CD4-positive, alpha-beta T cell treated with Interleukin-21 for 1 hour (primary cell): ENCODE data around the gene OMP.

Experiments used
- DNase-seq: peaks from one replicate; pipeline ENCODE4 v3.0.0-alpha.2; 2020

The OMP gene

DNA sequence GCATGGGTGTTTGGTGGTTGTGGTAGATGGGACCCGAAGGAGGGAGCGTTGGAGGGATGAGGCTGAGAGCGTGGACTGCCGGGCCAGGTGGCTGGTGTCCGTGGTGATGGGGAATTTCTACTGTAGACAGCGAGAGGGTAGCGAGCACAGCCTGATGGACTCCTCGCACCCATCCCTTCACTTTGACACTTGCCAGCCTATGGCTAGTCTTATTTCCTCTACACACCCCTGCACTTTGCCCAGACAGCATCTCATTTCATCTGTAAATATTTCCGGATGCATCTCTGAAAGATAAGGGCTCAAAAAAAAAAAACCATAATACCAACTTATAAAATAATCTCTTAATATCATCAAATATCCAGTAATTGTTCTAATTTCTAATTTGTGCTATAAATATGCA is 5.8 kb downstream of the OMP start:
- no peak for DNase-seq

DNA sequence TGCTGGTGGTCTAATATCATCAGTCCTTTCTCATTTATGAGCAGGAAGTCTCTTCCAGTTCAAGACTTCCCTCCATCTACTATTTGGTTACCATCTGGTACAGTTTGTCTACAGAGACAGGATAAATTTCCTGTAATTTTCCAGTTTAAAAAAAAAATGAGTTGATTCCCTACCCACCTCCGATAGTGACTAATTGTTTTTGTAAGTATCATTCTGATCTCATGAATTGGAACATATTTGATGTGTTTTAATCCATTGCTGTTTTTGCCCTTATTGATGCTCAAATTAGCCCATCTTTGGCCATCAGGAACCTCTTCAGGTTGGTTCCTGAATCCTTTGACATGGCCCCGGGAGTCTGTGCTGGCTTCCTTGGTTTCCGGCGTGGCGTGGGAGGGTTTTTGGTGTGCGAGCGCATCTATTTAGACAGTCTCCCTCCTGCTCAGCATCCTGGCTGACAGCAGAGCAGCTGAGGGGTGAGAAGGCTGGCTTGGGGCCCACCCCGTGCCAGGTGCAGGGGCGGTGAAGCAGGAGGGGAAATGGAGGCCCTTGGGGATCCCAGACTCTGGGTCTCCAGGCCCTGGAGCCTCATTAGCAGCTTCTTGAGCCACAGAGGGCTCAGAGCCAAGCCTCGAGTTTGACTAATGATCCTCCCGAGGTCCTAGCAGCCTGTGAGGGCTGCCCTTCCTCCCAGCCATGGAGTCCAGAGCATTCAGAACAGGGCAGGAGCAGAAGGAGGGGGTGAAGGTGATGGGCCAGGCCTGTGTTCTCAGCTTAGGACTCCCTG is 6.8 kb downstream of the OMP start:
- no peak for DNase-seq

DNA sequence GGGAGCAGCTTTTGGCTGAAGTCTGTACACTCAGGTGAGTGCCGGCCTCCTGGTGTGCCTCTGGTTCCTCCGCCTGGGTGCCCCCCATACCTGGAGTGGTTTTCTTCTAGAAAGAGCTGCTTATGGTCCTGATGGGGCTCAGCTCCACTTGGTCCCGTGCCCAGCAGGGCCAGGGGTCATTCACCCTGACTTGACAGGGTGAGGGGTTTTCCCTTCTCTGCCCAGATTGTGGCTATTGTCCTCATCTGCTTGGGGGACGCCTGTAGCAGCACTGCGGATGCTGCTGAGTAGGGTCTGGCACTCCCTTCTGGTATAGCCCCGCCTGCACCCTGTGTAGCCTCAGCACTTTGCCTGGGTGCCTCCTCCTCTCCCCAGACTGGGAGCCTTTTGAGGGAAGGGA is 8.2 kb downstream of the OMP start:
- no peak for DNase-seq

DNA sequence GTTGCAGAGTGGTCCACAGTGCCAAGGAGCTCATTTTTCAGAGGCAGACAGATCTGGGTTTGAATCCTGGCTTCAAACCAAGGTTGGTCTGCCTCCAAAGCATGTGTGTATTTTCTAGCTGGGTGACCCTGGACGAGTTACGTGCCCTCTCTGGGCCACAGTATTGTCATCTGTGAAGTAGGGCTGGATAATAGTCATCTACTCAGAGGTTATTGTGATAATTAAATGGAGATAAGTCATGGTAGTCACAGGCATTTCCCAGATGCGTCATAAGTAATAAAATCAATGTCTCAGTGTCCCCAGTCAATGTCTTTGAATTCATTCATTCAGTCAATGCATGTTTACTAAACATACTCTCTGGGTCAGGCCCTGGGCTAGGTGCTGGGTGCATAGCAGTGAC is 8.6 kb downstream of the OMP start:
- no peak for DNase-seq

DNA sequence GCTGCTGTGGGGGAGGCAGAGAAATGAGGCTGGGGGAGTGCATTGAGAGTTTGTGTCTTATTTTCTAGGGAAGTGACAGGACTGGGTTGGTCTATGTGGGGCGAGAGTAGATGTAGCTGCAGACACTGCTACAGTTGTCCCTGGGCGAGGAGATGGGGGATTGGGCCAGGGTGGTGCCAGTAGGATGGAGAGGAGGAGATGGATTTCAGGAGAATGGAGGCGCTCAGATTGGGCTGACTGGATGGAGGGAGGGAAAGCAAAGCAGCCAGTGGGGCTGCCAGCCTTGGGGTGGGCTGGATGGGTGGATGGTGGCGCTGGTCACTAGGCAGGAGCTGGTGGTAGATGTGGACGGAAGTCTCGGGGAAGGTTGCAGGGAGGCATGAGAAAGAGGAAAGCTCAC is 9.3 kb downstream of the OMP start:
- DNase-seq, result no peak

DNA sequence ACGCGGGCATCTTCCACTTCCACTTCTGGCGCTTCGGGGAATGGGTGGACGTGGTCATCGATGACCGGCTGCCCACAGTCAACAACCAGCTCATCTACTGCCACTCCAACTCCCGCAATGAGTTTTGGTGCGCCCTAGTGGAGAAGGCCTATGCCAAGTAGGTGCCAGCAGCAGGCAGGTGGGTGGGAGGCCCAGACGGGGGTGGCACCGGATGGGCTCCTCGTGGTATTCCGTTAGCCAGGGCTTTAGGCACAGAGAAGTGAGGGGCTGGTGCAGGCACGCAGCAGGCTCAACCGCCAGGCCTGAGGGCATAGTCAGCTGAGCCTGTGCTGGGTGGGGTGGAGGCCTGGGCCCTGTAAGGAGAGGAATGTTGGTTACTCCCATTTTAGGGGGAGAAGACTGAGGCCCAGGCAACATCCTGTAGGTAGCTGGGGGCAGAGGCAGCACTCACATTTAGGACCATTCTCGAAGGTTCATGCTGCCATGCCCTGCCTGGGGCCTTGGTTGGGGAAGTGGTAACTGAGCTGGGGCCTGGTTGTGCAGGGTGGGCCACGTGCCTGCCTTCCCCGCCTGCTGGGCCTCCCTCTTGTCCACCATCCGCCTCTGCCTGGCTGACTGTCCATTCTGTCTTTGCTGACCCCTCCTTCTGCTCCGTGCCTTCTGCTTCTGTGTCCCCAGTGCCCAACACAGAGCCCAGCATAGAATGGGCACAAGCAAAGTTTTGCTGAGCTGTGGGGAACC is 10.2 kb downstream of the OMP start:
- DNase-seq, result no peak

DNA sequence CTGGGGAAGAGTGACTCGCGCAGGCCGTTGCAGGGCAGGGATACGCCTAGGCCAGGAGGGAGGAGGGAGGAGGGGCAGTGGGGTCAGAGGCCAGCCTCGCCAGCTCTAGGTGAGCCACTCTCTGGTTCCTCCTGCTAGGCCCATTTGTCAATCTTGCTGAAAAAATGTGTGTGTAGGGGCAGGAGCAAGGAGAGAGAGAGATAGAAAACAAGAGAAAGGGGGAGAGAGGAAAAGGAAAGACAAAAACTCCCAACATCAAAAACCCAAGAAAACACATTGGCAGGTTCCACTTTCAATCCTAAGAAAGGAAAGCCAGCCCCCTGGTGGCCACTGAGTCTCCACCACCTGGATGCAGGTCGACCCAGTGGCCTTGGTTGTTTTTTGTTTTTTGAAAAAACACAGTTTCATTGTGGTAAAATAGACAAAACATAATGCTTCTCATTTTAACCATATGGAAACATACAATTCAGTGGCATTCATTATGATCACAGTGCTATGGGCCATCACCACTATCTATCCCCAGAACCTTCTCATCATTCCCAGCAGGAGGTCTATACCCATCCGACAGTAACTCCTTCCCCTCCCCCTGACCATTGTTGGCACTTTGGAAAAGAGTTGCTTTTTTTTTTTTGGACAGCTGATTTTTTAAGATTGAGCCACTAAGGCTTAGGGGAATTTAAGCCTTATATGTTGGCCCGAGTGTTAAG is 10.9 kb downstream of the OMP start:
- DNase-seq, result peak; percentile 6

DNA sequence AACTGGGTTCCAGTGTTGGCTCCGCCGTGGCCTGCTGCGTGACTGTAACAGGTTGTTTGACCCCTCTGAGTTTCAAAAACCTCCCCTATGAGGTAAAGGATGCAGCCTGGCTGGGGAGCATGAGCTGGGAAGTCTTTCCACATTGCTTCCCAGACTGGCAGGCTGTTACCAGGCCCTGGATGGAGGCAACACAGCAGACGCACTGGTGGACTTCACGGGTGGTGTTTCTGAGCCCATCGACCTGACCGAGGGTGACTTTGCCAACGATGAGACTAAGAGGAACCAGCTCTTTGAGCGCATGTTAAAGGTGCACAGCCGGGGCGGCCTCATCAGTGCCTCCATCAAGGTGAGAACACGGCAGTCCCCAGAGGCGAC is 11.4 kb downstream of the OMP start:
- DNase-seq, result no peak

DNA sequence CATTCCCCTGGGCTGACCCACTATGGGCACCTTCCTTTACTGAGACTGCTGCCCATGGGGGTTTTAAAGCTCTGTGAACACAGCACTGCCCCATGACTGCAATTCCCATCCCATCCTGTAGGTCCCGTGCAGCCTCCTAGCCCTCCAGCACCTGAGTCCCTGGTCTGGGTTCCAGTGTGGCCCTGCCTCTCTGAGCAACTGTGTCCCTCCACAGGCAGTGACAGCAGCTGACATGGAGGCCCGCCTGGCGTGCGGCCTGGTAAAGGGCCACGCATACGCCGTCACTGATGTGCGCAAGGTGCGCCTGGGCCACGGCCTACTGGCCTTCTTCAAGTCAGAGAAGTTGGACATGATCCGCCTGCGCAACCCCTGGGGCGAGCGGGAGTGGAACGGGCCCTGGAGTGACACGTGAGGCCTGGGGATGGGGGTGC is 12.6 kb downstream of the OMP start:
- no peak for DNase-seq

DNA sequence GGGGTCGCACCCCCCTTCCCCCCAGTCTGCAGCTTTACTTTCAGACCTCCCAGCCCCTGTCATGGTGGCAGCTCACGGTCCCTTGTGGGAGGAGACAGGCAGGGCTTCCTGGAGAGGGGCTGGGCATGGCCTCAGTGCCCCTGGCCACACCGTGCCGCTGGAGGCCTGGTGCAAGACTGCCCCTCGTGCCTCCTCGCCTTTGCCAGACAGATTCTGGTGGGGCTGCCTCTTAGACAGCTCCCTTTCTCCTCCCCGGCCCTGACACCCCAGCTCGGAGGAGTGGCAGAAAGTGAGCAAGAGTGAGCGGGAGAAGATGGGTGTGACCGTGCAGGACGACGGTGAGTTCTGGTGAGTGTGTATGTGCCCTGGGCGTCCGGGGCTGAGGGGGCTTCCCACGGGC is 13.3 kb downstream of the OMP start:
- no peak for DNase-seq

DNA sequence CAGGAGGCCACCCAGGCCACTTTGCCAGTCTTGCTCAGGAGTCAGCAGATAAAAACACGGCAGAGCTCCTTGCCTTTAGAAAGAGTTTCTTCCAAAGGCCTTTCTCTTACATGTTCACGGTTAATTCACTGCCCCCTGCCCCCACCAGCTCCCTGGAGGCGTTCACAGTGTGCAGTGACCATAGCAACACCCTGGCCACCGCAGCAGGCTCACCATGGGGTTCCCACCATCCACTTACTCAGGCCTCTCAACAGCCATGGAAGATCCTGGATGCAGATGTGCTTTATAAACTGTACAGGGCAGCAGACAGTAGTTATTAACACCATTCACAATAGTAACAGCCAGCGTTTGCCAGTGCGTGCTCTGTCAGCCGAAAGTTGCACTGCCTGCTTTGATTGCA is 14.9 kb downstream of the OMP start:
- DNase-seq, result no peak

DNA sequence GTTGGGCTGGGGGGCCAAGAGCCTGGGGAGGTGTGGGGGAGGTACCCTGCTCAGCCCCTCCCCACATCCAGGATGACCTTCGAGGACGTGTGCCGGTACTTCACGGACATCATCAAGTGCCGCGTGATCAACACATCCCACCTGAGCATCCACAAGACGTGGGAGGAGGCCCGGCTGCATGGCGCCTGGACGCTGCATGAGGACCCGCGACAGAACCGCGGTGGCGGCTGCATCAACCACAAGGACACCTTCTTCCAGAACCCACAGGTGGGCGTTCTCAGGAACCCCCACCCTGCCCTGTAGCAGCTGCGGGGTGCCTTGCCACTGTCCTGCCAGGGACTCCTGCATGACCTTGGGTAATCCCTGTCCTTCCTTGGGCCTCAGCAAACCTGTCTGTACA is 15.4 kb downstream of the OMP start:
- DNase-seq, result no peak

DNA sequence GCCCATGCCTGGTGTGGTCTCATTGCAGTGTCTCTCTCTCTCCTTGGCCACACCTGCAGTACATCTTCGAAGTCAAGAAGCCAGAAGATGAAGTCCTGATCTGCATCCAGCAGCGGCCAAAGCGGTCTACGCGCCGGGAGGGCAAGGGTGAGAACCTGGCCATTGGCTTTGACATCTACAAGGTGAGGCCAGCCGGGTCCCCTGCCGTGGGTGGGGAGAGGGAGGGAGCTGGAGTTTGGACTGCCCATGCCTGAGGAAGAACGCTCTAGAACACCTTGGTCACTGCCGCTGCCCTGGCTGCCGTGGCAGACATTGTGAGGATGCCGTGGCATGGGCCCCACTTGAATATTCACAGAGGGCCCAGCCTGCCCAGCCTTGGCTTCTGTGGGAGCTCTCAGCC is 16.3 kb downstream of the OMP start:
- DNase-seq, result no peak

DNA sequence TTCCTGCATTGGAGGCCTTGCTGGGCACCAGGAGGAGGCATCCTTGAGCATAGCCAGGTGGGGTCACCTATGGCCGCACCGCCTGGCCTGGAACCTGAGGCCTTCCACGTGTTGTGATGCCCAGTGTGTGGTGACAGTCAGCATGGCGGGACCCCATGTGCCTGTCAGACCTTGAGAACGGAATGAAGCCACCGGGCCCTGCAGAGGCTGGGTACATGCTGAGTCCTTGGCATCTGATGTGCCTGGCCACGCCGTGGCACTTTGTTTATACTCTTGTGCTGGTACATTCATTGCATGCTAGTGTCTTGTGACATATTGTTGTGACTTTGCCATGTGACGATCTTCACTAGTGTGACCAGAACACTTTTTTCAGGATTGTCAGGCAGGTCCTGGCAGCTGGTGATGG is 16.9 kb downstream of the OMP start:
- no peak for DNase-seq

DNA sequence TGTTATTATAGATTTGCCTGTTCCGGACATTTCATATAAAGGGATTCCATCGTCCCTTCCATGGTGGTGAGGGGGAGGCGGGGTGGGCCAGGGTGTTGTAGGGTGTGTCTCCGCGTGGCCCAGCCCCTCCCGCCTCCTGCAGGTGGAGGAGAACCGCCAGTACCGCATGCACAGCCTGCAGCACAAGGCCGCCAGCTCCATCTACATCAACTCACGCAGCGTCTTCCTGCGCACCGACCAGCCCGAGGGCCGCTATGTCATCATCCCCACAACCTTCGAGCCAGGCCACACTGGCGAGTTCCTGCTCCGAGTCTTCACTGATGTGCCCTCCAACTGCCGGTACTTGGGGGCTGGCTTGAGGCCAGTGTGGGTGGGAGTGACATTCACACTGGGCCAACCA is 17.9 kb downstream of the OMP start:
- no peak for DNase-seq

DNA sequence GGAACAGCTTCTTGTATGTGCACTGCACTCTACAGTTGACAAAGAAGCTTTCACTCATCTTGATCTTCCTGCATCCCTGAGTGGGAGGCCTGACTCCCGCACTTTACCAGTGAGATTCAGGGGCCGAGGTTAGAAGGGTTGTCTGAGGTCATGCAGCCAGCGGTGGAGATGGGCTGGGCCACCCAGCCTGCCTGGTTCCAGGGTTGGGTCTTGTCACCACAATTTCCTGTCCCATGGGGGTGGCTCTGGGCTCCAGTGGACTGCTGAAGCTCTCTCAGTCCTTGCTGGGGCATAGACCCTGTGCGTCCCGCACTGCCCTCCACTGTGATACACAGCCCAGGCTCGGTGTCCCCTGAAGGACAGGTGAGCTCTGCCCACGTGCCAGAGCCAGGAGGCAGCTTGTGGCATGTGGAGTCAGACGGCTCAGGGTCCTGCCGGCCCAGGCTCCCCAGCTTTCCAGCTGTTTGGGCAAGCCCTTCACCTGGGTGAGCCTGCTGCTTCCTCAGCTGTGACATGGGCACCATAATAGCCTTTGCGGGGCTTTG is 18.5 kb downstream of the OMP start:
- no peak for DNase-seq

DNA sequence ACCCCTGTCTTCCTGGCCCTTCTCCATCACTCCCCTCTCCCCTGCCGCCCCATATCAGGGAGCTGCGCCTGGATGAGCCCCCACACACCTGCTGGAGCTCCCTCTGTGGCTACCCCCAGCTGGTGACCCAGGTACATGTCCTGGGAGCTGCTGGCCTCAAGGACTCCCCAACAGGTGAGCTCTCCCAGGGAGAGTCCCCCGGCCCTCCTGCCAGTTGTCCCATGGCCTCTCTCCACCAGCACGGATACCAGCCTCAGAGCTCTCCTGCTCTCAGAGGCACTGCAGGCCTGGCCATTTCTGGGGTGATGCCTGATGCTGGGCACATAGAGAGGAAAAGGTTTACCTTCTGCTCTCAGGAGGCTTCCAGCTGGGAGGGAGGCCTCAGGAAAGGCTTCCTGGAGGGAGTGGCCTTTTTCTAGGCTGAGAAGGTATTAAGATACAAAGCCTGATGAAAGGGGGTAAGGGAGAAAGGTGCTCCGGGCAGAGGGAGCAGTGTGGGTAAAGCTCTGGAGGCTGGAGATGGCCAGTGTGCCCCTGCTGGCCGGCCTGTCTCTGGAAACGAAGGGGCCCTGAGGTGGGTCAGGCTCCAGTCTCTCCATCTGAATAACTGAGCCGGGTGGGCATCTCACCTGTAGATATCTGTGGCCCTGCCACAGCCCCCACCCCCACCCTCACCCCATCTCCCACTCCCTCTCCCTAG is 19.4 kb downstream of the OMP start:
- DNase-seq, result no peak

DNA sequence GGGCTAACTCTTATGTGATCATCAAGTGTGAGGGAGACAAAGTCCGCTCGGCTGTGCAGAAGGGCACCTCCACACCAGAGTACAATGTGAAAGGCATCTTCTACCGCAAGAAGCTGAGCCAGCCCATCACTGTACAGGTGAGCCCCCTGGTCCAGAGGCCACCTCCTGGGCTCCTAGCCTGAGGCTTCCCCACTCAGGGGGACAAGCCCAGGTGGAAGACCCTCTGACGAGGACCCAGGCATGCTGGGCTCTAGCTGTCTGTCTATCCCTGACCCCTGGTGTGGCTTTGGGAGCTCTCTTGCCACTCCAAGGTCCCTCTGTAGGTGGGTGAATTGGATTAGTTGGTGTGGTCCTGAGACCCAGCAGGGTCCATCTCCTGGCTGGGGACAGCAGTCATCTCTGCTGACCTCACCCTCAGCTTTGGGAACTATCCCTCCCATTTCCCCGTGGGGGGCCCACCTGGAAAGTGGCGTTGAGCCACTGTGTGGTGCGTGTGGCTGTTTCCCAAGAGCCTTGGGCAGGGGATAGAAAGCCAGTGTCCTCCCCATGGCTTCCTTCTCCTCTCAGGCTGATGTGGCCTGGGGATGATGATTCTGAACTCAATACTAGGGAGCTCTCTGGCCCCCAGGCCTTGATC is 20.1 kb downstream of the OMP start:
- DNase-seq, result no peak

DNA sequence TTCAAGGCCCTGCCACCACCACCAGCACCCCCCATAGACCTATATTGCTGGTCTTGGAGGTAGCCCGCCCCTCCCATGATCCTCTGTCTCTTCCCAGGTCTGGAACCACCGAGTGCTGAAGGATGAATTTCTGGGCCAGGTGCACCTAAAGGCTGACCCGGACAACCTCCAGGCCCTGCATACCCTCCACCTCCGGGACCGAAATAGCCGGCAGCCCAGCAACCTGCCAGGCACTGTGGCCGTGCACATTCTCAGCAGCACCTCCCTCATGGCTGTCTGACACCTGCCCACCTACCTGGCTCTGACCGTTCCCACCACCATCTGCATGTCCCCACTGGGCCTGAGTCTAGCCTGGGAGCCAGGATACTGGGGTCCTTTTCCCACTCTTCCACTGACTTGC is 21.0 kb downstream of the OMP start:
- no peak for DNase-seq

DNA sequence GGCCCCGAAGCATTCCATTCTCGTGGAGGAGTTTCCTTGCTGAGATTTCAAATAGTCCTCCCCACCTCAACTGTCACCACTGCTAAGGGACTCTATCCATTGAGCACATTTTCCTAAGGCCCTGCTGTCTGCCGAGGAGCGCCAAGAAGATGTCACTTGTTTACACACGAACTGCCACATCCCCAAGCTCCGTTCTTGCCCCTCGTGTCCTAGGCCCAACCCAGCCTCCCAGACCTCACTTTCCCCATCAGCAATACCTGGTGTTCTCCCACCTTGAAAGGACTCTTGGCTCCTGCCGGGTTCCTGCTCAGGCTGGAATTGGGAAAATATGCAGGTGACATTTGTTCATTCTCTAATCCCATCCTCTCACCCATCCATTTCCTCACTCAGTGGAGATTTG is 21.4 kb downstream of the OMP start:
- no peak for DNase-seq

DNA sequence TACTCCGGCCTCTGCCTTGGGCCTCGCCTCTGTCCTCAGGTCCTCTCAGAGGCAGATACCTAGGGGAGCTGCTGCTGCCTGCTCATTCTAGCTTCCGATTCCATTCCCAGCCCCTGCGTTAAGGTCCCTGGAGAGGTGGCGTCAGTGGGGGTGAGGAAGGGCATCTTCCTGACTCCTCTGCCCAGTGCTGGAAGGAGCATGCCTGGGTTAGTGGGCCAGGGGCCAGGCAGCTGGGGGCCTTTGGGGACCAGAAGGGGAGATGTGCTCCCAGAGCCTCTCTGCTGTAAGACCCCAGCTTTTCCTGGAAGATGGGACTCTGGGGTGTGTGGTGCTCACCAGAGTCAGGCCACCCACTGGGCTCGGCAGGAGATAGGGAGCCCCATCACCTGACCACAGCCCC is 21.8 kb downstream of the OMP start:
- no peak for DNase-seq

DNA sequence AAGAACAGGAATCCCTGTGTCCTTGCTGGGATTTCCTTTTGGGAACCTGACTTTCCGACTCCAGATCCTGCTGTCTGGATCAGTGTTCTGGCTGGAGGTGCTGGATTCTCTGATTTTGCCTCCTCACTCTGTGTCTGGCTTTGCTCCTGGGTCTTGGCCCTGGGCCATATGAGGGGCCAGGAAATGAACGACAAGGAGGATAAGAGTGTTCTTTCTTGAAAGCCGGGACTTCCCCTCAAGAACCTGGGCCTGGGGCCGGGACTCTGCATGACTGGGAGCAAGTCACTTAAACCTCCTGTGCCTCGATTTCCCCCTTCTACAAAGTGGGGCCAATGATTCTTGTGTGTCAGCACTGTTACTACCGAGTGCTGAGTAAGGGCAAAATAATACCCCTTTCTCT is 22.6 kb downstream of the OMP start:
- DNase-seq, result no peak

DNA sequence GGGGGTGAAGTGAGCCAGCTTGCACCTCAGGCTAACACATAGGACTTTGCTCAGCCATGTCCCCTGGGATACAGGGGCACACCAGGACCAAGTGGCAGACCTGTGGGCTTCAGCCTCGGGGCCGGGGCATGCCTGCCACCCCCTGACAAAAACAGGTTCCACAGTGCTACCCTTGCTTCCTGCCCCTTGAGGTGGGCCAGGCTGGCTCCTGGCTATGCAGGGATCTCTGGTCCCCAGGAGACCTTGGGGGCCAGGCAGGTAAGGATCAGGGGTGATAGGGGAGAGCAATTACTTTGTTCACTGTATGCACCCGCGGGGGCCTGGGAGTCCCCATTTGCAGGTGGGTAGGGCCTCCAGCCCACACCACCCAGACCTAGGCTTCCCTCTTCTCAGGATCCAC is 23.1 kb downstream of the OMP start:
- no peak for DNase-seq
